ENCODE results near the gene TNS1. TPM values are rescaled to one million over a fixed set of nuclear protein-coding genes. Genes with fewer than 3 reads are reported as not detected.
A peak's percentile ranks its signal among the peaks of the same experiment; 100 is the strongest.

The TNS1 gene
- total and polyA plus RNA-seq, 9 of the 15 experiments (the other 6 are each of a cell fraction or from before 2014, with no cell fraction given) = 0.13 to 2.7 (median 0.77) TPM

- H3K27ac ChIP-seq (ENCODE audit: extremely low read depth, low read depth, low read length) = no peak overlapping the region; the same call in 2 of the 3 replicates
- no peaks in the 10 kb centered on the region for H3K9me1 ChIP-seq (ENCODE audit: control insufficient read depth, insufficient read depth, low read length)
- H3K9me3 ChIP-seq (replicated peaks; ENCODE audit: control insufficient read depth, insufficient read depth, low read depth, low read length) = no peaks in the 10 kb centered on the region
- no peak overlapping the region for H3K9ac ChIP-seq (ENCODE audit: insufficient read depth in 1 of 2, low read depth in 2 of 2, low read length in 2 of 2)
- ATAC-seq (no peak), FAIRE-seq (no peak), DNase-seq (ENCODE audit: extremely low read depth in 1 of 4, low spot score in 3 of 4) (no peak)
- H3K36me3 ChIP-seq (ENCODE audit: control insufficient read depth, insufficient read depth, low read length) = no peaks in the 10 kb centered on the region
- 39% methylated on average over 4 of the region's 5 CpGs for WGBS (ENCODE audit: insufficient coverage, low coverage, missing lambda C conversion rate)
- peaks cover 17 to 21% of the 10 kb centered on the region in 2 experiments; a peak in 4 of 5 replicates for H3K4me1 ChIP-seq (replicated peaks in 1 of 2; ENCODE audit: control insufficient read depth in 2 of 2, insufficient read depth in 2 of 2, low read length in 2 of 2)
- H3K27me3 ChIP-seq (ENCODE audit: control insufficient read depth in 2 of 2, insufficient read depth in 2 of 2, low read length in 2 of 2) = no peaks in the 10 kb centered on the region
- no peak overlapping the region for H2AFZ ChIP-seq (ENCODE audit: low read depth, low read length)
- in situ Hi-C loops (cut with MboI) (no loop called here), intact Hi-C loops (cut with micrococcal nuclease) (no loop called here)
- no peak overlapping the region for H3K4me3 ChIP-seq
- ChIA-PET POLR2A (interaction anchor here (0.5 kb wide), 1 partner anchor 43 kb away, joined by 3 read pairs; no protein-coding TSS in a partner anchor), CTCF (ENCODE audit: low intra/inter-chr PET ratio) (no interaction called here)
- TF ChIP-seq ZFP30 (CRISPR knock-in tag; IDR thresholded peaks at IDR 0.05; ENCODE audit: borderline replicate concordance) (no peak), HCFC1 (IDR thresholded peaks at IDR 0.05; ENCODE audit: low read depth, low read length) (no peak), CHD4 (IDR thresholded peaks at IDR 0.05; ENCODE audit: insufficient read depth, insufficient replicate concordance, low read depth, low read length, poor library complexity, severe bottlenecking) (no peak), NR2F6 (CRISPR knock-in tag; IDR thresholded peaks at IDR 0.05) (no peak), HLTF (IDR thresholded peaks at IDR 0.05) (no peak), CEBPB (tag; IDR thresholded peaks at IDR 0.05) (no peak), RCOR1 (IDR thresholded peaks at IDR 0.05; ENCODE audit: borderline replicate concordance in 1 of 2, low read depth in 2 of 2, low read length in 2 of 2) (no peak), CREBBP (IDR thresholded peaks at IDR 0.05; ENCODE audit: low read depth, low read length) (no peak)
- TF ChIP-seq, protein P1, sequence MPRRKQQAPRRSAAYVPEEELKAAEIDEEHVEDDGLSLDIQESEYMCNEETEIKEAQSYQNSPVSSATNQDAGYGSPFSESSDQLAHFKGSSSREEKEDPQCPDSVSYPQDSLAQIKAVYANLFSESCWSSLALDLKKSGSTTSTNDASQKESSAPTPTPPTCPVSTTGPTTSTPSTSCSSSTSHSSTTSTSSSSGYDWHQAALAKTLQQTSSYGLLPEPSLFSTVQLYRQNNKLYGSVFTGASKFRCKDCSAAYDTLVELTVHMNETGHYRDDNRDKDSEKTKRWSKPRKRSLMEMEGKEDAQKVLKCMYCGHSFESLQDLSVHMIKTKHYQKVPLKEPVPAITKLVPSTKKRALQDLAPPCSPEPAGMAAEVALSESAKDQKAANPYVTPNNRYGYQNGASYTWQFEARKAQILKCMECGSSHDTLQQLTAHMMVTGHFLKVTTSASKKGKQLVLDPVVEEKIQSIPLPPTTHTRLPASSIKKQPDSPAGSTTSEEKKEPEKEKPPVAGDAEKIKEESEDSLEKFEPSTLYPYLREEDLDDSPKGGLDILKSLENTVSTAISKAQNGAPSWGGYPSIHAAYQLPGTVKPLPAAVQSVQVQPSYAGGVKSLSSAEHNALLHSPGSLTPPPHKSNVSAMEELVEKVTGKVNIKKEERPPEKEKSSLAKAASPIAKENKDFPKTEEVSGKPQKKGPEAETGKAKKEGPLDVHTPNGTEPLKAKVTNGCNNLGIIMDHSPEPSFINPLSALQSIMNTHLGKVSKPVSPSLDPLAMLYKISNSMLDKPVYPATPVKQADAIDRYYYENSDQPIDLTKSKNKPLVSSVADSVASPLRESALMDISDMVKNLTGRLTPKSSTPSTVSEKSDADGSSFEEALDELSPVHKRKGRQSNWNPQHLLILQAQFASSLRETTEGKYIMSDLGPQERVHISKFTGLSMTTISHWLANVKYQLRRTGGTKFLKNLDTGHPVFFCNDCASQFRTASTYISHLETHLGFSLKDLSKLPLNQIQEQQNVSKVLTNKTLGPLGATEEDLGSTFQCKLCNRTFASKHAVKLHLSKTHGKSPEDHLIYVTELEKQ (CRISPR knock-in tag; IDR thresholded peaks at IDR 0.05) = no peak
- no peaks in the 10 kb centered on the region for H4K20me1 ChIP-seq (replicated peaks; ENCODE audit: control insufficient read depth, insufficient read depth, low read length)
- H3K79me2 ChIP-seq (ENCODE audit: control insufficient read depth, insufficient read depth, low read length) = no peaks in the 10 kb centered on the region
- H3K4me2 ChIP-seq (ENCODE audit: insufficient read depth, low read length) = peak overlapping the region; percentile 24; the same call in 1 of the 2 replicates
- BruUV-seq (replicated peaks) = no TSS peak
Measured at GRCh38 chr2:217795067-217795466, 207.7 kb downstream of the TNS1 start.

Measured in K562 (cell line).